Stomach (tissue), 4 donors: ENCODE measurements around the gene DDX46.

Experiments used
- CTCF ChIP-seq, 7 experiments: fragments of 450-650 bp in 4 of 7; fragments of 200-600 bp in 3 of 7; sonication (generic) in 3 of 7; IDR thresholded peaks; one replicate each; pipeline ENCODE4 v1.5.1; 2016 to 2019; ENCODE audit warnings: antibody characterized with exemption in 7 of 7, control low read depth in 2 of 7, mild to moderate bottlenecking in 1 of 7
- POLR2A ChIP-seq, 4 donors: fragments of 450-650 bp; IDR thresholded peaks; one replicate each; pipeline ENCODE4 v1.6.1; 2016; ENCODE audit warnings: antibody characterized with exemption in 4 of 4, control low read depth in 2 of 4, mild to moderate bottlenecking in 1 of 4, moderate library complexity in 1 of 4

- TF ChIP-seq CTCF (IDR thresholded peaks at IDR 0.05), result no peak
- no peak for TF ChIP-seq POLR2A (IDR thresholded peaks at IDR 0.05)
These were observed 36.2 kb downstream of the DDX46 start for GRCh38 chr5:134794819-134795218.
